HG03064 (cell line): ENCODE data around the gene C20orf204.
"Not testable (repeated sequence)": the region's sequence is repeated elsewhere in the genome, so short reads cannot be mapped to it uniquely, and the experiment has no call there.

Experiments used
- ATAC-seq: cut with Tn5 transposase; IDR thresholded peaks from one replicate; pipeline ENCODE4 v1.9.1; 2021; ENCODE audit warnings: low read depth; ENCODE audit not compliant: unreplicated experiment

Gene C20orf204

GRCh38 chr20:64081624-64081964 lies 45.6 kb downstream of the C20orf204 start:
- ATAC-seq, result no peak

GRCh38 chr20:64082126-64082731 lies 46.2 kb downstream of the C20orf204 start:
- ATAC-seq, result no peak

GRCh38 chr20:64082820-64083377 lies 46.9 kb downstream of the C20orf204 start:
- no peak for ATAC-seq

GRCh38 chr20:64083378-64083803 lies 47.4 kb downstream of the C20orf204 start:
- no peak for ATAC-seq

- no peak for ATAC-seq
These were observed 48.1 kb downstream of the C20orf204 start, which contains the start of gene LKAAEAR1 for GRCh38 chr20:64083804-64084684. LKAAEAR1 (minus strand) TSS chr20:64084398; CDS start chr20:64084219, 179 bp downstream.

GRCh38 chr20:64084685-64085152 lies 48.7 kb downstream of the C20orf204 start:
- ATAC-seq, result no peak

- ATAC-seq, result no peak
These were observed 50.8 kb downstream of the C20orf204 start for GRCh38 chr20:64086801-64087200.

- ATAC-seq, result not testable (repeated sequence)
These were observed 51.3 kb downstream of the C20orf204 start for GRCh38 chr20:64087226-64087825.

- not testable (repeated sequence) for ATAC-seq
These were observed 52.6 kb downstream of the C20orf204 start for GRCh38 chr20:64088586-64088985.
